Upper lobe of left lung (tissue), 4 donors: ENCODE data around the gene ARID3B.

ENCODE experiments used
- EP300 ChIP-seq, 4 donors: sonication (generic); formaldehyde crosslinking; IDR thresholded peaks; one replicate each; pipeline ENCODE4 v1.5.1; 2017; ENCODE audit warnings: antibody characterized with exemption in 4 of 4, control low read depth in 2 of 4
- POLR2A ChIP-seq, 4 donors: fragments of 450-650 bp; IDR thresholded peaks; one replicate each; pipeline ENCODE4 v1.5.1; 2016 to 2017; ENCODE audit warnings: antibody characterized with exemption in 4 of 4, mild to moderate bottlenecking in 2 of 4
- TF ChIP-seq, protein P1 (sequence below), 6 experiments: fragments of 450-650 bp in 4 of 6; fragments of 200-600 bp in 2 of 6; sonication (generic) in 2 of 6; IDR thresholded peaks; one replicate each; pipeline ENCODE4 v1.5.1; 2016 to 2019; ENCODE audit warnings: antibody characterized with exemption in 6 of 6

GRCh38 chr15:74531144-74531811 is 9.7 kb upstream of the ARID3B start:
- TF ChIP-seq EP300 (IDR thresholded peaks at IDR 0.05) (no peak), POLR2A (IDR thresholded peaks at IDR 0.05) (no peak)
- TF ChIP-seq, protein P1, sequence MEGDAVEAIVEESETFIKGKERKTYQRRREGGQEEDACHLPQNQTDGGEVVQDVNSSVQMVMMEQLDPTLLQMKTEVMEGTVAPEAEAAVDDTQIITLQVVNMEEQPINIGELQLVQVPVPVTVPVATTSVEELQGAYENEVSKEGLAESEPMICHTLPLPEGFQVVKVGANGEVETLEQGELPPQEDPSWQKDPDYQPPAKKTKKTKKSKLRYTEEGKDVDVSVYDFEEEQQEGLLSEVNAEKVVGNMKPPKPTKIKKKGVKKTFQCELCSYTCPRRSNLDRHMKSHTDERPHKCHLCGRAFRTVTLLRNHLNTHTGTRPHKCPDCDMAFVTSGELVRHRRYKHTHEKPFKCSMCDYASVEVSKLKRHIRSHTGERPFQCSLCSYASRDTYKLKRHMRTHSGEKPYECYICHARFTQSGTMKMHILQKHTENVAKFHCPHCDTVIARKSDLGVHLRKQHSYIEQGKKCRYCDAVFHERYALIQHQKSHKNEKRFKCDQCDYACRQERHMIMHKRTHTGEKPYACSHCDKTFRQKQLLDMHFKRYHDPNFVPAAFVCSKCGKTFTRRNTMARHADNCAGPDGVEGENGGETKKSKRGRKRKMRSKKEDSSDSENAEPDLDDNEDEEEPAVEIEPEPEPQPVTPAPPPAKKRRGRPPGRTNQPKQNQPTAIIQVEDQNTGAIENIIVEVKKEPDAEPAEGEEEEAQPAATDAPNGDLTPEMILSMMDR (IDR thresholded peaks at IDR 0.05), result no peak
